Occipital lobe (tissue), 2 donors: ENCODE measurements around the gene MIEF1. TPM values are rescaled to one million over a fixed set of nuclear protein-coding genes. Genes with fewer than 3 reads are reported as not detected.

Experiments
- DNase-seq: peaks from one replicate; lab custom pipeline; 2025; lab: John Stamatoyannopoulos, UW
- total RNA-seq: library from RNA; depleted of rRNA; stranded (reverse); fragments of >200 nt; gene quantifications from one replicate; pipeline ENCODE4 v1.2.3, GENCODE V29; 2014

The MIEF1 gene
- total RNA-seq, result 16.1 TPM

DNA sequence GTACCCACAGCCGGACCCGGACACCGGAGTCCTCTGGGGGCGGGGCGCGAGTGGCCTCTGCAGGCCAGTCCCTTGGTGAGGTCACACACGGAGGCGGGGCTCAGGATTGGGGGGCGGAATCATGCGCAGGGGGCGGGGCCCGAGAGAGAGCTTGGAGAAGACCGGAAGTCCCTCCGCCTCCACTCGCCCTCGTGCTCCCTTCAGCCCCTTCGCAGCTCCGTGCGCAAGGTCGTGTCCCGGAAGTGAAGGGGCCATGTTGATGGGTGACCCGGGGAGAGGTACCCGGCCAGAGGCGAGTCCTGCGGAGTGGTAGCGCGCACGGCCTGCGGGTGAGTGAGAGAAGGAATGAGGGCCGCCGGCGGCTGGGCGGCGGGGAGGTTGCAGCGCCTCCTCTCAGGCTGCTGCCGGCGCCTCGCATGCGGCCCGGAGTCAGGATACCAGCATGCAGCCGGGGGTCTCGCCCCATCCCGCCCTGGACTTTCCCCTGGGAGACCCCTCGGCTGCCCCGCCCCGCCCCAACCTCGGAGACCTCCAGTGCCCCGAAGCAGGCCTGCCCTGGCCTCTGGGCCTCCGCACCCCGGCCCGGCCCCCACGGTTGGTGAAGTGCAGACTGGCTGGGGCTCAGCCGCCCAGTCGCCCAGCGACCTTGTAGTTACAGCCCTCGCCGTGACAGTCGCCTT is at the start of gene MIEF1:
TSS of gene MIEF1 (plus strand) at position 182 of the 680 bp plus-strand sequence. CDS start 9,005 bp downstream, outside the sequence.
- DNase-seq, result peak; percentile 94

DNA sequence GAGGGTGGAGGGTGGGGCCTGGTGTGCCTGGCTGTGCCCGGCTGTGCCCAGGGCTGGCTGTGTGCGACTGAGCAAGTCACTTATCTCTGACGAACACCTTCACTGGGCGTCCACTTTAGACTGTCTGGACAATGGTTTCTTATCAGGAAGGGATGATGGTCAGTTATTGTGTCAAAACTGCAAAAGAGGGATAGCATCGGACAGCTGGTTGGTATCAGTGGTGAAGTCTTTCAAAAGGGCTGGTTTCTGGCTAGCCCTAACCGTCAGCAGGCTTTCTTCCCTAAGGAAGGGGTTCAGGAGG is 49.4 kb upstream of the MIEF1 start:
- DNase-seq, result no peak

DNA sequence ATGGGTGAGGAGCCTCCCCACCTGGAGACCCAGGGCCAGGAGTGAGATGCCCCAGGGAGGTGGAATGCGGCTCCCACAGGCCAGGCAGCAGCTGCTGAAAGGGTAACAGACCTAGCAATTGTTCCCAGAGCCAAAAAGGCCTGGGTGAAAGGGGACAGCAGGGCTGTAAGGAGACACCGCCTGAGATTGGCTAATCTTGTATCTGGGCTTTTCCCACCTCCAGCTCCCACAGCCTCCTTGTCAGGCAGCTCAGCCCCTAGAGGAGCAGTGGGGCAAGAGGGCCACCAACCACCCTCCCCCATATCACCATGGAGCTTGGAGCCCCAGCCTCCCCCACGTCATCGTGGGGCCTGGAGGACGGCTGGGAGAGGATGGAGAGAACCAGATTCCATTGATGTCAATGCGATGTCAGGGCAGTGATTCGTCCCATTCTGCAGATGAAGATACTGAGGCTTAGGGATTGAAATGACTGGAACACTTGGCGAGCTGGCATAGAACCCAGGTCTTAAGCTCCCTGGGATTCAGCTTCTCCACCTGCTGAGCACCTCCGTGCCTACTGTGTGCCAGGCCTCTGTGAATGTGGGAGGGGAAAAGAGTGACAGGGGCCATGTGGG is 48.2 kb upstream of the MIEF1 start:
- DNase-seq, result no peak

DNA sequence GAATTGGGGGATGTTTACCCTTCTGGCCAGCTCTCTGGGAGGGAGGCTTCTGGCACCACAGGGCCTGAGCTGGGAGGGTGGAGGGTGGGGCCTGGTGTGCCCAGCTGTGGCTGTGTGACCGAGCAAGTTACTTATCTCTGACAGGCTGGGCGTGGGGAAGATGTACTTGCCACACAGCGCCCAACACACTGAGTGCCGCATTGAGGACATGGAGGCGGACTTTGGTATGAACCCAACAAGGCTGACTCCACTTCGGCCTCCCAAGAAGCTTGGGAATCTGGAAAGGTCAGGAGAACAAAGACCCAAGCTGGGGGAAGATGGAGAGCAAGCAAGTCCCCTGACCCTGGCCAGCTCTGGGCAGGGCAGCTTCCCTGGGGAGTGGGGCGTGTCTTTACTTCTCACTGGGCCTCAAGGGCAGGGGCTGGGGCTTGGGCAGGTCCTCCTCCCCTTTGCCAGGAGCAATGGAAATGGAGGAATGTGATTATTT is 47.7 kb upstream of the MIEF1 start:
- DNase-seq, result no peak

DNA sequence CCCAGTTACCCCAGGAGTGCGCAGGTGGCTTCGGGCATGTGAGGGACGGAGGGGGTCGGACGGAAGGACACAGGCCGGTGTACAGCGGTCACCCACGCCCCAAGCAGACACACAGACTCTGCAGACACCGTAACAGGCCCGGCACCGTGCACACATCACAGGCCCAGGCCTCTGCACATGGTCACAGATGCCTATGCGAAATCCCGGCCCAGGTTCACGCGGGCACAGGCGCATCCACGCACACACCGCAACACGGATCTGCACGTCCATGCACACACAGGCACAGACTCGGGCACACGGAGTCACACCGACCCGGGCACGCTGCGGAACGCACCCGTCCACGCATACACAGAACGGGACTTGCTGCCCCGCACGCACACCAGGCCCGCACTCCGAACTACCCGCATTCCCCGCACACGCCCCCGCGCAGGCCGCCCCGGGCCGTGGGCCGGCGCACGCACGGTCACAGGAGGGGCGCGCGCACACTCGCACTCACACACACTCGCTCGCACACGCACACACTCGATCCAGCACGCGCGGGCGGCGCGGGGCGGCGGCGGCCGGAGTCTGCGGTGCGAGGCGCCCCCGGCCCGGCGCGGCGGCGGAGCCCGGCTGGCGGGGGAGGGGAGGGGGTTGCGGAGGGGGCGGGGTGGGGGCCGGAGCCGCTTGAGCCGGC is 45.4 kb upstream of the MIEF1 start, which contains the start of gene MGAT3:
TSS of gene MGAT3 (plus strand) at position 491 of the 676 bp plus-strand sequence. CDS start 30,336 bp downstream, outside the sequence.
- DNase-seq, result no peak

DNA sequence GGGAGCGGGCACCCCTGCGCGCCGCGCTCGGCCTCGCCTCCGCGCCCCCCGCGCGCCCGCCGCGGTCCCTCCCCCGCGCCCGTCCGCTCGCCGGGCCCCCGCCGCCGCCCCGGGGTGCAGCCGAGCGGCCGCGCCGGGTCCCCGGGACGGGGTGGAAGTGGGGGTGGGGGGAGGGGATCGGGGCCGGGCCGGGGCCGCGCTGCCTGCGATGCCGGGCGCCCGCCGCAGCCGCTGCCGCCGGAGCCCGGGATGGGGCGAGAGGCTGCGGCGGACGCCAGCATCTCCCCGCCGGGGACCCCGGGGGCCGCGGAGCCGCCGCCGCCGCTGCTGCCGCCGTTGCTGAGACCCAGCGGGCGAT is 44.9 kb upstream of the MIEF1 start:
- DNase-seq, result no peak

DNA sequence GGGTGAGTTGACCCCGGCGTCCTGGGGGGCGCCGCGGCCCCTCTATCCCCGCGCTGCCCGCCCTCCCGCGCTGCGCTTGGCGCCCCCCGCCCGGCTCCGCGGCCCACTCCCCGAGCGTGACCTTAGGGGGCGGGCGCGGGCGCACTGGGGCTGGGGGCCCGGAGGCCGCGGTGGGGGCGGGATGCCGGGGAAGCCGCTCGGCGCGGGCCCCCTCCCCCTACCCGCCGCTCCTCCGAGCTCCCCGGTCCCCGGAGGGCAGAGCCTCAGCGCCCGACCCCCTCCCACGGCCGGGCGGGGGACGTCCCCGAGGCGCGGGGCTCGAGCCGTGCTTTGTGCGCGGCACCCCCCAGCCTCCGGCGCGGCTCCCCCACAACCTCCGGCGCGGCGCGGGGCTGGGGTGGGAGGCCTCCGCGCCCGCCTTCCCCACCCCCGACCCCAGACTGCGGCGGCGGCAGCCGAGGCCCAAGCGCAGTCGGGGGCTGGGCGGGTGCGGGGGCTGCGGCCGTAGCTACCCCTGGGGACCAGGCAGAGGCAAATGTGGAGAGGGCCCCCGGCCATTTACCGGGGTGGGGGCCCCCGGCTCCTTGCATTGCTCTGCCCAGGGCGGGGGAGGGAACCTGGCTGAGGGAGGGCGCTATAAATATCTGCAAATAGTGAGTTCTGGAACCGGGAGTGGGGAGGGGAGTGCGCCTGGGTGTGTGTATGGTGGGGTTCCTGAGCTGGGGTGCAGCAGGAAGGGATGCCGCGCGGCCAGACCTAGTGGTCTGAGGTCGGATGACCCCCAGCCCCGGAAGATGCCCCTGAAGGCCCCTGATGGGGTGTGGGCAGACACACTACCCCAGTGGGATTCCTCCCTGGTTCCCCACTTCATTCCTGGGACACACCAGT is 44.3 kb upstream of the MIEF1 start:
- peak; percentile 51 for DNase-seq

DNA sequence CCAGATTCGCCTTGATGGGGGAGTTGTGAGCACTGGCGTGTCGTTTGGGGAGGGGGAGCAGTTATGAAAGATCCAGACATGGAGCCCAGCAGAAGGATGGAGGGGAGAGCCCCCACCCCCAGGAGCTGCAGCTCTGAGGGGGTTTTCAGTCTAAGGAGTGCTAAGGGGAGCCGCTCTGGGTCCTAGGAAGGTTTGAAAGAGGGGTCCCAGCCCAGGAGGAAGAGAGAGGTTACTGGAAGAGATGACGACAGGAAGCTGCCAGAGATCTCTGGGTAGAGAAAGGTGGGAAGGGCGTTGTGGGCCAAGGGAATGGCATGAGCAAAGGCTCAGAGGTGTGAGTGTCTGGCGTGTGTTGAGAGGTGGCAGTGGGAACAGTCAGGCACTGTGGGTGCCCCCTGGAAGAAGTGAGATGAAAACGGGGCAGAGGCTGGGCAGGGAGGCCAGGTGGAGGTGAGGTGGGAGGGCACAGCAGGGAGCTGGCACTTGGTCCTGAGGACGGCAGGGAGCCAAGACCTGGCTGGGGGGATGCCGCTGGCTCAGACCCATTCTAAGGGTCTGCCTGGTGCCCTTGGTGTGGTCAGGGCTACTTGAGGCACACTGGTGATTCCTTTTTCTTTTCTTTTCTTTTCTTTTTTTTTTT is 43.5 kb upstream of the MIEF1 start:
- no peak for DNase-seq

DNA sequence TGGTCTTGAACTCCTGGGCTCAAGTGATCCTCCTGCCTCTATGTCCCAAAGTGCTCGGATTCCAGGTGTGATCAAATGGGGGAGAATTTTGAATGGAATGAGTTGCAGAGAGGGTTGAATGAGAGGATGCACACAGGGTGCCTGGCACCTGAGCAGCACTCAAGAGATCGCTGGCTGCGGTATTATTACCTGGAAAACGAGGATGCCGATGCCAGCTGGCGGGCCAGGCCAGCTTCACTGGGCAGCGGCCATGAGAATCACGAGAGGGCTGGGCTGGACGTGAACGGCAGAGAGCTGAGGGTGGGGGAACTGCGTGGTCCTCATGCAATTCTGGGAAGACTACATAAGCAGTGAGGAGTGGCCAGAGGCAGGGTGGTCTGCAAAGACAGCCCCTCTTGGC is 42.4 kb upstream of the MIEF1 start:
- no peak for DNase-seq

DNA sequence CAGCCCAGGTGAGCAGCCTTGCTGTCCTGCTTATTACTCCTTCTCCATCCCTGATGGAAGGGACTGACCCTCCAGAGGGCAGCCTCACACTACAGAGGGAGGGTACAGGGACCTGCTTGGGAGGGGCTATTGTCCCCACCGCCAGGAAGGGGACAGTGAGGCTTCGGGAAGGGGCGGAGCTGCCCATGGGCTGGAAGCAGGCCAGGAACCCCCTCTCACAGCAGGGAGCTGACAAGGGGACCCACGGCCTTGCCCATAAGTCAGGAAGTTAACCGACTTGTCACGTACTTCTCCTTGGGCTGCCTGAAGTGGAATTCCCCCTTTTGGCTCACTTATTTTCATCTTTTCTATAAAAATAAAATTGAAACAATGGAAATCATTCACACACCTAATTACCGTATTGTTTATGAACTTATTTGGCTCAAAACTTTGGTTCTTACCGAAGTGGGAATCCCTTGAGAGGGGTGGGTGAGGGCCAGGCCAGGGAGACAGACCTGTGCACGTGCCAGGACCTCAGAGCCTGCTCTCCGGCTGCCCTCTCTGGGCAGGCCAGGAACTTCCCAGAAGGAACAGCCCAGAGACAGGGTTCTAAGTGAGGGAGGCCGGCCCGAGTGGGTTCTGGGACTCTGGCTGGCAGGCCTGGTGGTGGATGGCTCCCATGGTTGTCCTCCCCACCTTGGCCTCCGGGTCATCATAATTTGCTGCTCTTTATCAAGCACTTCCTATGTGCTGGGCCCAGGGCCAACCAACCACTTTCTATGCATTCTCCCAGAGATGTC is 39.5 kb upstream of the MIEF1 start:
- no peak for DNase-seq

DNA sequence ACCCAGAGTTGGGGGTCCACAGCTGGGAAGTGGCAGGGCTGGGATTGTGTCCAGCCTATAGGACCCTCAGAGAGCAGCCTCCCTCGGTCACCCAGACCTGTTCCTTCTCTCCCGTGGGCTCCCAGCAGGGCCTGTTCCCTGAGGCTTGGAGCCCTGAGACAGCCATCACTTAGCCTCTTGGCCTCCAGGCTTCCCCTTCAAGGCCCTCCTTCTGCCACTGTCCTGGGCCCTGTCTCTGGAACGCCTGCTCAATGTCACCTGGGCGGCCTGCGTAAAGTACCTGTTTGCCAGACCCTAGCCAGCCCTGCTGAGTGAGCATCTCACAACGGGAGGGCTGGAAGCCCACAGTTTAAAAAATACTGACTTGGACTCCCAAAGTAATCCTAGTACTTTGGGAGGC is 38.8 kb upstream of the MIEF1 start:
- no peak for DNase-seq

DNA sequence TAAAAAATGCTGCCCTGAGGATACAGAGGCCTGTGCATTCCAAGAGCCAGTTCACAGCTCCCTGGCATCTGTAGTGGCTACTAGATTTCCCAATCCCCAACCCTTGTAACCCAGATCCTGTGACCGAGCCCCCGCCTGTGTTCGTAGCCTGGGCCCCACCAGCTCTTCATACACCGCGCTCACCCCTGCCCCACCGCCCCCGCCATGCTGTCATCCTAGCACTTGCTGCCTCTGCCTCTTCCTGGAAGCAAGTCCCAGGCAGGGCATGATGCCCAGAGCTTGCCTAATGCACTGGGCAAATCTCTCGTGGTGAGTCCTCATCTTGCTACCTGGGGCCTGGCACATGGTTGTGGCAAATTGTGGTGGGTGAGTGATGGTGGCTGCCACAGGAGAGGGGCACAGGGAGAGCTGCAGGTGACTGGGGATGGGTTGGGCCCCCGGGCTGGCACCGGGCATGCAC is 38.1 kb upstream of the MIEF1 start:
- DNase-seq, result peak; percentile 83

DNA sequence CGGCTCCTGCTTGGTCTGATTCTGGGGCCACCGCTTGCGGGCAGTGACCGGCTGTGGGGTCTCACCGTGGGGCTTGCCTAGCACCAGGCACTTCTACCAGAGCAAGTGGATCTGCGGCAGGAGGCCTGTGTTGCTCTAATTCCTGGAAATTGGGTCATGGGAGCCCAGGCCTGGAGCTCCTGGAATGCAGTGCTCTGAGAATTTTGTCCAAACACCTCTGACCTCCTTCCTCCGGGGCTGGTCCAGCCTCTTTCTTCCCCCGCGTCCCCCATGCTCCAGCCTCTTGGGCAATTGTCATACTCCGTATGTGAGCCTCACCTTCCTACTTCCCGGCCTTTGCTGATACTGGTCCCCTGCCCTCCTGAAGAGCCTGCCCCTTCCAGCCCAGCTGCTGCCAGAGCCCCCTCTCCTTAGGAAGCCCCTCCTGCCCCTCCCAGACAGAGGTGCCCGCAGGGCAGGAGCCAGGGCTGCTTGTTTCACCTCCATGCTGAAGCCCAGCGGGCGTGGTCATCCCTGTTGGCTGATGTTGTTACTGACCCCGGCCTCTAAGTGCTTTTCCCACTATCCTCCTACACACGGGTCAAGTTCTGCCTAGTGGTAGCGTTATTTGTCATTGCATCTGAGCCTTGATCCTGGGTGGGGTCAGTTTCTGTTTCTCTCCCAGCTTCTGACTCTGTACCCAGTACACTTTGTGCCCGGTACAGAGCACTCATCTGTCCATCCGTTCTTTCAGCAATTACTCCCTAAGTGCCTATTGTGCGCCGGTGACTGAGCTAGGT is 35.7 kb upstream of the MIEF1 start:
- DNase-seq, result no peak

DNA sequence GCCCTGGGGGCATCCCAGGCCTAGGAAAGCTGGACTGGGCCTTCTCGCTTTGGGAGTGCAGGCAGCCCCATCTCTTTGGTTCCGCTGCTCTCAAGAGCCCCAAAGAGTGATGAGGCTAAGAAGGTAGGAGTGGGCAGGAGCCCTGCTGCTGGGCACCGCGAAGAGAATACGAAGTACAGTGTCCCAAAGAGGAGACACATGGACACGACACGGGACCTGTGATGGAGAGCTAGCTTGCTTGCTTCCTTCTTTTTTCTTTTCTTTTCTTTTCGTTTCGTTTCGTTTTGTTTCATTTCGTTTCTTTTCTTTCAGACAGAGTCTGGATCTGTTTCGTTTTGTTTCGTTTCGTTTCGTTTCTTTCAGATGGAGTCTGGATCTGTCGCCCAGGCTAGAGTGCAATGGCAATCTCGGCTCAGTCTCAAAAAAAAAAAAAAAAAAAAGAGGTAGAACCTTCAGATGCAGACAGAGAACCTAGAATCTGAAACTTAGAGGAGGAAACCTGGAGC is 34.6 kb upstream of the MIEF1 start:
- DNase-seq, result no peak

DNA sequence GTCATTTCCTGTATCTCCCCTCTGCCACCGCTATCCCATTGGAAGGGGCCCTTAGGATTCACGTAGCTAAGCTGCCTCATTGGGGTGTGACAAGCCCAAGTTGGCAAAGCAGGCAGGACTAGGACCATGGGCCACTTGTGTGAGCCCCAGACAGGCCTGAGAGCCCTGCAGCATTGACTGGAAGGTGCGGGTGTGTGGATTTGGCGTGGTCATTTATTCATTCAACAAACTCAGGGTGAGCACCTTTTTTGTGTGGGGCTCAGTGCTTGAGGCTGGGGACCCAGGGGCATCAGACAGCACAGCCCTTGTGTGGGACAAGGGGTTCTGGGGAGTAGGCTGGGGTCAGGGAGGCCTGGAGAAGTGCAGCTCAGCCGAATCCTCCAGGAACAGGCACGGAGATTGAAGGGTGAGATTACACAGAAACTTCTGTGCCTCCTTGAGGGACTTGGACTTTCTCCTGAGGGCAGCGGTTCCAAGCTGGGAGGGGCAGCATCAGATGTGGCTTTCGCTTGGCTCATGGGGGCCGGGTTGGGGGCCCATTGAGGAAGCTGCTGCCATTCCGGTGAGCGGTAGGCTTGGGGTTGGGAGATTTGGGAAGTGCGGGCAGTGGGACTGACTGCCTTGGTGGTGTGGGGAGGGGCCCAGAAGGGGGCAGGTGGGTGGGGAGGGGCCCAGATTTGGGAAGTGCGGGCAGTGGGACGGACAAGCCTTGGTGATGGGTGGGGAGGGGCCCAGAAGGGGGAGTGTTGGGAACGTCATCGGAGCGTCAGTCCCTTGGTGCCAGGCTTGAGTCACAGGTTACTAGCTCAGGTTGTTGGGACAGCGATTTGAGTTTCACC is 33.4 kb upstream of the MIEF1 start:
- DNase-seq, result no peak

DNA sequence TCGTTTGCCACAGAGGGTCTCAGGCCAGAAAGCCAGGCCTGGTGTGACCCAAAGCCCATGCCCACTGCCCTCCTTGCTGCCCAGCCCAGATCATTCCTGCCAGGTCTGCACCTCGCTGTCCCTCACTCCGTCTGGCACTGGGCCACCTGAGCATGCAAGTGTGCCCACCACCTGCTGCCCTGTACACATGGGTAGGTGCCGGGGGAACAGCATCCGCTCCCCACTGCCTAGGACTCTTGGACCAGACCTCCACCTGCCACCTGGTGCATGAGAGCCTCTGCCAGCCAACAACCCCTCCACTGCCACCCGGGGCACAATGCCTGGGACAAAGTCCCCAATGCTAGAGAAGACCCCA is 32.8 kb upstream of the MIEF1 start:
- DNase-seq, result no peak

DNA sequence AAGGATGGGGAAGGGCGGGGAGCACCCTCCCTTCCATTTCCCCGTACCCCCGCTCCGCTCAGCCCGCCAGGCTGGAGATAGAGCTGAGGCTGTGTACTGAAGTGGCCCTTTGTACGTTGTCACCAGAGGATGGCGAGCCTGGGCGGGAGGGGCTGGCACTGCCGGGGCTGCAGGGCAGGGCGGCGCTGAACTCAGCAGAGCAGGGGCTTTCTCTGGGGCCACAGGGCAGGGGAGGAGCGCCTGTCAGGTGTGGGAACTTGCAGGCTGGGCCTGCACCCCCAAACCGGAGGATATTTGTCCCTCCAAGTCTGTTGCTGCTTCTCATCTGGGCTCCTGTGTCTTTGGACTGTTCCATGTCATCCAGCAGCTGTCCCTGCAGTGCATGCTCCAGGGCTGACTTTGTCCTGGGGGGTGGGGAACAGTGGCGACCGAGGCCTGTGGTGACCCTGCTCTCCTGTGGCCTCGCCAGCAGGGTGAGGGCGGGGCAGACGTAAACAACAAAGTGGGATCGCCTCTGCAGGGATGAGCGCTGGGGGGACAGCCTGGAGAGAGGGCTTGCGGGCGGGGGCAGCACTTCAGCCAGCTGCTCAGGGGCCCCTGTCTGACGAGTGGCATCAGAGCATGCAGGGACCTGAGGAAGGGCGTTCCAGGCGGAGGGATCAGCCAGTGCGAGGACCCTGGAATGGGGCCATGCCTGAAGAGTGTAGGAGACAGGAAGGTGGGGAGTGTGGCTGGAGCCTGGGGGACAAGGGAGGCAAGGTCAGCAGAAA is 32.2 kb upstream of the MIEF1 start:
- DNase-seq, result peak; percentile 62
